Gastrocnemius medialis (tissue), 4 donors: ENCODE results near the gene TACC3. TPM values are rescaled to one million over a fixed set of nuclear protein-coding genes. Genes with fewer than 3 reads are reported as not detected.
A peak's percentile ranks its signal among the peaks of the same experiment; 100 is the strongest.

ENCODE experiments used
- ATAC-seq, 2 donors: fragments of 150-250 bp; one replicate each; pipeline ENCODE4 v1.9.1; 2016
- DNase-seq, 2 donors: peaks; one replicate each; pipeline ENCODE4 v3.0.0-alpha.2; 2019
- H3K27ac ChIP-seq, 4 donors: fragments of 200-600 bp; sonication (generic); 1 replicate in 1 of 4; 2 replicates in 3 of 4; pipeline ENCODE4 v1.5.1; 2016 to 2018; ENCODE audit warnings: mild to moderate bottlenecking in 2 of 4, moderate library complexity in 1 of 4
- H3K27me3 ChIP-seq, 3 donors: fragments of 200-600 bp; sonication (generic) in 2 of 3; 1 replicate in 1 of 3; 2 replicates in 2 of 3; pipeline versions ENCODE4 v1.5.1 to v1.6.0; 2016 to 2019; ENCODE audit warnings: mild to moderate bottlenecking in 1 of 3, moderate library complexity in 1 of 3
- H3K36me3 ChIP-seq, 2 donors: fragments of 200-600 bp; sonication (generic) in 1 of 2; one replicate each; pipeline ENCODE4 v1.5.1; 2017 to 2018
- H3K4me1 ChIP-seq, 2 donors: fragments of 200-600 bp; sonication (generic) in 1 of 2; one replicate each; pipeline ENCODE4 v1.5.1; 2016 to 2017; ENCODE audit warnings: mild to moderate bottlenecking in 2 of 2
- H3K4me3 ChIP-seq, 4 donors: fragments of 200-600 bp; sonication (generic) in 3 of 4; 1 replicate in 1 of 4; 2 replicates in 3 of 4; pipeline ENCODE4 v1.5.1; 2016 to 2019; ENCODE audit warnings: mild to moderate bottlenecking in 2 of 4
- H3K9me3 ChIP-seq, 3 donors: fragments of 200-600 bp; sonication (generic) in 2 of 3; 1 replicate in 1 of 3; 2 replicates in 2 of 3; pipeline ENCODE4 v1.5.1; 2016 to 2019
- POLR2A ChIP-seq, 2 donors: fragments of 450-650 bp; IDR thresholded peaks; one replicate each; pipeline ENCODE4 v1.6.1; 2017; ENCODE audit warnings: antibody characterized with exemption in 2 of 2, mild to moderate bottlenecking in 2 of 2, moderate library complexity in 2 of 2
- in situ Hi-C, 4 donors: fragments of 200-750 bp; cut with MboI; loops; one replicate each; pipeline versions ENCODE4 v1.15.0 to v1.8.0; 2017; ENCODE audit warnings: low sequenced_read_pairs in 4 of 4
- intact Hi-C: fragments of 100-400 bp; cut with DNase I; formaldehyde crosslinking; loops from one replicate; pipeline ENCODE4 v1.15.1; 2023; ENCODE audit warnings: low total_unique reads
- total RNA-seq, 4 donors: library from RNA; depleted of rRNA; stranded (reverse); fragments of >200 nt; gene quantifications; one replicate each; pipeline versions ENCODE4 v1.1.0 to v1.2.3, GENCODE V29; 2016
- TF ChIP-seq, protein P1 (sequence below), 5 experiments: fragments of 450-650 bp in 3 of 5; fragments of 200-600 bp in 2 of 5; sonication (generic) in 2 of 5; IDR thresholded peaks in 4 of 5; conservative IDR thresholded peaks in 1 of 5; 1 replicate in 4 of 5; 2 replicates in 1 of 5; pipeline ENCODE4 v1.5.1; 2016 to 2019; ENCODE audit warnings: antibody characterized with exemption in 5 of 5, mild to moderate bottlenecking in 3 of 5, moderate library complexity in 3 of 5

TACC3 gene
- total RNA-seq, 4 donors from 2014 or later: 1.5 to 3.2 (median 1.9) TPM

DNA sequence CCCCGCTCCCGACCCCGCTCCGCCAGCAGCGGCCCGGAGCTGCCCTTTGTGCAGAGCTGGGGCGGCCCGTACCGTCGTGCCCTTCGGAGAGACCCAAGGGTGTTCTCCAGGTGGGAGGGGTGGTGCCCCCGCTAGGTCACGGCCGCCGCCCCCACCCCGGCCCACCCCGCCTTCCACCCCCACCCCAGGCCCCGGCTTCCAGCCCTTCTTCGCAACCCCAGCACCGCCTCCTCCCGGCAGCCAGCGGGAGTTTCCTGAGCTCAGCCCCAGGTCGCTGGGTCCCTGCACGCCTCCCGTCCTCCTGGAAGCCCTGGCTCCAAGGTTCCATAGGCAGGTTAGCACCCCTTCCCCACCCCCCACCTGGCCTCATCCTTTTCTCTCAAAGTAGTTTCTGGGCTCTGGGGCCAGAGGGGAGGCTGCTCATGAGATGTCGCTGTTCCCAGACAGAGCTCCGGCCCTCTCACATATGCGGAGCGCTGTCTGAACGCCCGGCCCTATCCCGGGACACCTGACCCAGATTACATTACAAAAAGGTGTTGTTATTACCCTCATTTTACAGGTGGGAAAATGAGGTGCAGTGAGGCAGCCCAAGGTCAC, 46.5 kb downstream of the TACC3 start:
- ATAC-seq (no peak), DNase-seq (no peak)
- intact Hi-C loops (no loop called here), in situ Hi-C loops (no loop called here)
- no peak overlapping the region for H3K27ac ChIP-seq
- H3K27me3 ChIP-seq: peaks cover 2 to 18% (median 9%) of the 10 kb centered on the region in 3 donors
- no peaks in the 10 kb centered on the region for H3K9me3 ChIP-seq
- no peaks in the 10 kb centered on the region for H3K36me3 ChIP-seq
- H3K4me3 ChIP-seq: peak overlapping the region in 1 of 4 donors; percentile 24
- TF ChIP-seq, protein P1, sequence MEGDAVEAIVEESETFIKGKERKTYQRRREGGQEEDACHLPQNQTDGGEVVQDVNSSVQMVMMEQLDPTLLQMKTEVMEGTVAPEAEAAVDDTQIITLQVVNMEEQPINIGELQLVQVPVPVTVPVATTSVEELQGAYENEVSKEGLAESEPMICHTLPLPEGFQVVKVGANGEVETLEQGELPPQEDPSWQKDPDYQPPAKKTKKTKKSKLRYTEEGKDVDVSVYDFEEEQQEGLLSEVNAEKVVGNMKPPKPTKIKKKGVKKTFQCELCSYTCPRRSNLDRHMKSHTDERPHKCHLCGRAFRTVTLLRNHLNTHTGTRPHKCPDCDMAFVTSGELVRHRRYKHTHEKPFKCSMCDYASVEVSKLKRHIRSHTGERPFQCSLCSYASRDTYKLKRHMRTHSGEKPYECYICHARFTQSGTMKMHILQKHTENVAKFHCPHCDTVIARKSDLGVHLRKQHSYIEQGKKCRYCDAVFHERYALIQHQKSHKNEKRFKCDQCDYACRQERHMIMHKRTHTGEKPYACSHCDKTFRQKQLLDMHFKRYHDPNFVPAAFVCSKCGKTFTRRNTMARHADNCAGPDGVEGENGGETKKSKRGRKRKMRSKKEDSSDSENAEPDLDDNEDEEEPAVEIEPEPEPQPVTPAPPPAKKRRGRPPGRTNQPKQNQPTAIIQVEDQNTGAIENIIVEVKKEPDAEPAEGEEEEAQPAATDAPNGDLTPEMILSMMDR (IDR thresholded peaks at IDR 0.05 in 4 of 5, conservative IDR thresholded peaks at IDR 0.05 in 1 of 5): no peak
- TF ChIP-seq POLR2A (IDR thresholded peaks at IDR 0.05): no peak
- H3K4me1 ChIP-seq: peaks cover 0 to 7% of the 10 kb centered on the region in 2 donors

DNA sequence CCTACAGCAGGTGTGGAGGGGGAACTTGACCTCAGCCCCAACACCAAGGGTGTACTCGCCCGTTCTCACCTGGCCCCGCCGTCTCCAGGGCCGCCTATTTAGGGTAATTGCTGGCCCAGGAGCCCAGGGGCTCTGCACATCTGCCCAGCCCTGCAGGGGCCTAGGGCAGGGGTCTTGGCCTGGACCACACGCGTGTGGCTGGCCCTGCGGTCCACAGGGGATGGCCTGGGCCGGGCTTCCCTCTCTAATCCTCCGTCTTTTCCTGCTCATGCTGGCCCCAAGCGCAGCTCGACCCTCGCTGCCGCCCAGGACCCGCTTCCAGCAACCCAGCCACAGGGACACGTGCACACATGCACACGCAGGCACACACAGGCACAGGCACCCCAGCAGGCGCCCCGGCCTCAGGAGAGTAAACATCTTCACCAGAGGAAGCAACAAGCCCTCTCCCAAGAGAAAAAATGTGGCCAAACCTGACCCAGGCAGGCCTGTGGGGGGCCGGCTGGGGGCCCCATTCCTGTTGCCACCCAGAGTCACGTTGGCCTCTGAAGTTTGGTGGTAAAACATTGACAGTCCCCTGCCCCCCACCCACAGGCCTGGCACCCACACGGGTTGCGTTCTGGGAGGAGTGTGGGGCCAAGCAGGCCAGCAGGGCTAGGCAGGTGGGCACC, 47.2 kb downstream of the TACC3 start:
- no peak overlapping the region for H3K27ac ChIP-seq
- H3K27me3 ChIP-seq: peaks cover 2 to 18% (median 9%) of the 10 kb centered on the region in 3 donors
- DNase-seq: no peak
- H3K4me3 ChIP-seq: no peak overlapping the region
- H3K36me3 ChIP-seq: no peaks in the 10 kb centered on the region
- no peak for ATAC-seq
- intact Hi-C loops (no loop called here), in situ Hi-C loops (no loop called here)
- TF ChIP-seq, protein P1 (IDR thresholded peaks at IDR 0.05 in 4 of 5, conservative IDR thresholded peaks at IDR 0.05 in 1 of 5): no peak
- TF ChIP-seq POLR2A (IDR thresholded peaks at IDR 0.05): no peak
- H3K9me3 ChIP-seq: no peaks in the 10 kb centered on the region
- peaks cover 0 to 3% of the 10 kb centered on the region in 2 donors for H3K4me1 ChIP-seq

DNA sequence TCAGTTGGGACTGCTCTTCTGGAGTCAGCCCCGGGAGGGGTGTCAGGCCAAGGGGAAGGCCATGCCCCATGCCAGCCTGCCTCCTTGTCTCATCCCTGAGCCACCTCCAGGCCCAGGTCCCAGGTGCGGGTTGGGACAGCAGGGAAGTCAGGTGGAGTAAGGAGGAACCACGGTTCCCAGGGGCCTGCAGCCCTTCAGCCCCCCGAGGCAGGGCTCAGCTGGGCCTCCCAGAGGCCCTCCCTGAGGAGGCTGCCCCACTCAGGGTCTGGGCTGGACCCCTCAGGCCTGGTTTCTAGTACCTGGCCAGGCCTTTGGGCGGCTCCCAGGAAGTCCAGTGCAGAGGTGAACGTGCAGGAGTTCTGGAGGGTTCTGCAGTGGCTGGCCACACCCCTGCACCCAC, 48.4 kb downstream of the TACC3 start:
- Histone ChIP-seq H3K4me1 (no peaks in the 10 kb centered on the region), H3K27me3 (peaks cover 2 to 18% (median 9%) of the 10 kb centered on the region in 3 donors), H3K4me3 (no peak overlapping the region), H3K9me3 (no peaks in the 10 kb centered on the region), H3K27ac (no peak overlapping the region), H3K36me3 (no peaks in the 10 kb centered on the region)
- intact Hi-C loops (no loop called here), in situ Hi-C loops (no loop called here)
- ATAC-seq (no peak), DNase-seq (no peak)
- TF ChIP-seq, protein P1 (IDR thresholded peaks at IDR 0.05 in 4 of 5, conservative IDR thresholded peaks at IDR 0.05 in 1 of 5): no peak
- TF ChIP-seq POLR2A (IDR thresholded peaks at IDR 0.05): no peak

DNA sequence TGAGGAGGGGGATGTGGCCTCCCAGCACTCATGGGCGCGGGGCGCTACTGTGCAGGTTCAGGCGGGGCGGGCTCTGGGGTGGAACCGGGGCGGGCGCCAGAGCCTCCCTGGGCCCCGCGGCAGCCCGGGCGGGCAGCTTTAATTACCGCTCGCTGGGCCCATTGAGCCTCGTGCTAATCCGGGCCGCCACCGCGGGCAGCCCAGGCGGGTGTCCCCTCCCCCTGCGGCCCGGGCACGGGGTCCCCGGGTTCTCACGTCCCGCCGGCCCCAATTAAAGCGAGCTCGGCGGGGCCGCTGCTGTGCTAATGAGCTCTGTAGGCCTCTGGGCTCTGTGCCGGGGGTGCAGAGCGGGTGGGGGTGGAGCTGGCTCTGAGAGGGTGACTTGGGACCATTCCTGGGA, 48.9 kb downstream of the TACC3 start:
- TF ChIP-seq POLR2A (IDR thresholded peaks at IDR 0.05): no peak
- in situ Hi-C loops: no loop called here
- no peaks in the 10 kb centered on the region for H3K4me1 ChIP-seq

DNA sequence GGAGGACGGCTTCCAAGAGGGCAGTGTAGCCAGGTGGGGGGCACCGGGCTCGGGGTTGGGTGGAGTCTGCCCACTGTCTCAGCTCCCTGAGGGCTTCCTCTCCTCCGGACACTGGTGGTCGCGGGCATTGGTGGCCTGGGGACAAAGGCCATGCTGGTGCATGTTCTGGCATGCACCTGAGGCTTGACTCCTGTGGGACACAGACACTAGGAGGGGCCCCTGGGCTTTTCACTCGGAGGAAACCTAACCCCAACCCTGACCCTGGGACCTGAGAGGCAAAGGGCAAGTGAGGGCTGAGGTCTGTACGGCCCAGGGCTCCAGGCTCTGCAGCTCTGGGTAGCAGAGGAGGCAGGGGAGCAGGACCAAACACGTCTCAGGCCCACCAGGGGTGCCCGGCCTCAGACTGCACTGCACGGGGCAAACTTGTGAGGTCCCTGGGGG, 49.5 kb downstream of the TACC3 start:
- Histone ChIP-seq H3K27ac (no peak overlapping the region), H3K4me1 (no peaks in the 10 kb centered on the region), H3K36me3 (no peaks in the 10 kb centered on the region), H3K27me3 (peaks cover 2 to 18% (median 9%) of the 10 kb centered on the region in 3 donors), H3K4me3 (no peak overlapping the region), H3K9me3 (no peaks in the 10 kb centered on the region)
- TF ChIP-seq, protein P1 (IDR thresholded peaks at IDR 0.05 in 4 of 5, conservative IDR thresholded peaks at IDR 0.05 in 1 of 5): no peak
- no peak for TF ChIP-seq POLR2A (IDR thresholded peaks at IDR 0.05)
- DNase-seq (no peak), ATAC-seq (no peak)
- in situ Hi-C loops (no loop called here), intact Hi-C loops (no loop called here)

More for the DNA sequence above, 48.9 kb downstream of the TACC3 start:
- H3K27me3 ChIP-seq: peaks cover 2 to 18% (median 9%) of the 10 kb centered on the region in 3 donors
- ATAC-seq (no peak), DNase-seq (no peak)
- H3K36me3 ChIP-seq: no peaks in the 10 kb centered on the region
- no peak overlapping the region for H3K4me3 ChIP-seq
- intact Hi-C loops: no loop called here
- no peaks in the 10 kb centered on the region for H3K9me3 ChIP-seq
- H3K27ac ChIP-seq: no peak overlapping the region
